ENCODE data around the gene PCDHGB4.
A peak's percentile ranks its signal among the peaks of the same experiment; 100 is the strongest.
"Not testable (repeated sequence)": the region's sequence is repeated elsewhere in the genome, so short reads cannot be mapped to it uniquely, and the experiment has no call there.

Gene PCDHGB4

GRCh38 chr5:141369994-141370848 is 17.3 kb upstream of the PCDHGB4 start, which contains the start of gene PCDHGB3:
Gene PCDHGB3 (plus strand): TSS chr5:141370242. CDS start chr5:141370395, 153 bp downstream.
- DNase-seq: peak; percentile 77

- DNase-seq: no peak
Measured at GRCh38 chr5:141371572-141372475, 15.7 kb upstream of the PCDHGB4 start.

GRCh38 chr5:141373673-141374317 is 13.7 kb upstream of the PCDHGB4 start, which contains the start of gene PCDHGA6:
Gene PCDHGA6 (plus strand): TSS chr5:141373891. CDS start chr5:141374084, 193 bp downstream.
- no peak for DNase-seq

GRCh38 chr5:141374627-141375026 is 12.9 kb upstream of the PCDHGB4 start:
- DNase-seq: no peak

- not testable (repeated sequence) for DNase-seq
Measured at GRCh38 chr5:141375444-141376155, 11.9 kb upstream of the PCDHGB4 start.

GRCh38 chr5:141382469-141383294 is 4.8 kb upstream of the PCDHGB4 start, which contains the start of gene PCDHGA7:
Gene PCDHGA7 (plus strand): TSS chr5:141382742. CDS start chr5:141382900, 158 bp downstream.
- DNase-seq: no peak

GRCh38 chr5:141383345-141383744 is 4.2 kb upstream of the PCDHGB4 start:
- no peak for DNase-seq

GRCh38 chr5:141384471-141385267 is 2.8 kb upstream of the PCDHGB4 start:
- DNase-seq: no peak

- no peak for DNase-seq
Measured at GRCh38 chr5:141388661-141389060, 1.2 kb downstream of the PCDHGB4 start.

- DNase-seq: no peak
Measured at GRCh38 chr5:141389153-141390042, 1.9 kb downstream of the PCDHGB4 start.

GRCh38 chr5:141392429-141393198 is 5.1 kb downstream of the PCDHGB4 start, which contains the start of gene PCDHGA8:
Gene PCDHGA8 (plus strand): TSS chr5:141392633. CDS start chr5:141392814, 181 bp downstream.
- no peak for DNase-seq

- DNase-seq: no peak
Measured at GRCh38 chr5:141393267-141393666, 5.8 kb downstream of the PCDHGB4 start.

GRCh38 chr5:141394401-141395187 is 7.1 kb downstream of the PCDHGB4 start:
- DNase-seq: not testable (repeated sequence)

- peak; percentile 78 for DNase-seq
Measured at GRCh38 chr5:141397756-141398551, 10.5 kb downstream of the PCDHGB4 start, which contains the start of gene PCDHGB5. Gene PCDHGB5 (plus strand): TSS chr5:141397947. CDS start chr5:141398128, 181 bp downstream.

- no peak for DNase-seq
Measured at GRCh38 chr5:141398608-141399007, 11.1 kb downstream of the PCDHGB4 start.

GRCh38 chr5:141399555-141400258 is 12.2 kb downstream of the PCDHGB4 start:
- no peak for DNase-seq

Measured in activated effector memory CD4-positive, alpha-beta T cell treated with anti-CD3 and anti-CD28 coated beads, Interleukin-2, amount 50 U/mL, for 16 hours (primary cell).